ENCODE measurements around the gene SLC66A2.
A peak's percentile ranks its signal among the peaks of the same experiment; 100 is the strongest.
"Not testable (repeated sequence)": the region's sequence is repeated elsewhere in the genome, so short reads cannot be mapped to it uniquely, and the experiment has no call there.

Gene SLC66A2

GRCh38 chr18:79962835-79963657, 11.6 kb upstream of the SLC66A2 start:
- peaks cover 17% of the 10 kb centered on the region for H3K27me3 Mint-ChIP-seq
- peak overlapping the region; percentile 35 for H3K4me3 Mint-ChIP-seq
- H3K27ac Mint-ChIP-seq: peak overlapping the region; percentile 39
- H3K9me3 Mint-ChIP-seq: no peaks in the 10 kb centered on the region
- CTCF ChIA-PET: no interaction called here
- no peak for DNase-seq
- H3K36me3 Mint-ChIP-seq: peaks cover 2% of the 10 kb centered on the region
- H3K4me1 Mint-ChIP-seq: peaks cover 37% of the 10 kb centered on the region

GRCh38 chr18:79962311-79962710, 10.9 kb upstream of the SLC66A2 start:
- Mint-ChIP-seq H3K4me3 (no peak overlapping the region), H3K36me3 (peaks cover 2% of the 10 kb centered on the region), H3K27ac (peak overlapping the region; percentile 3), H3K4me1 (peaks cover 32% of the 10 kb centered on the region), H3K9me3 (no peaks in the 10 kb centered on the region), H3K27me3 (peaks cover 17% of the 10 kb centered on the region)
- CTCF ChIA-PET: no interaction called here
- no peak for DNase-seq

GRCh38 chr18:79961527-79962291, 10.3 kb upstream of the SLC66A2 start:
- Mint-ChIP-seq H3K4me3 (no peak overlapping the region), H3K27ac (no peak overlapping the region), H3K4me1 (peaks cover 29% of the 10 kb centered on the region), H3K27me3 (peaks cover 17% of the 10 kb centered on the region), H3K9me3 (no peaks in the 10 kb centered on the region), H3K36me3 (no peaks in the 10 kb centered on the region)
- DNase-seq: no peak
- CTCF ChIA-PET: interaction anchor here (1.2 kb wide), 1 partner anchor 26 kb away, joined by 4 read pairs; no protein-coding TSS in a partner anchor

GRCh38 chr18:79960921-79961526, 9.6 kb upstream of the SLC66A2 start:
- no peak for DNase-seq
- Mint-ChIP-seq H3K27ac (no peak overlapping the region), H3K9me3 (no peaks in the 10 kb centered on the region), H3K36me3 (no peaks in the 10 kb centered on the region), H3K4me3 (no peak overlapping the region), H3K27me3 (peaks cover 20% of the 10 kb centered on the region), H3K4me1 (peaks cover 29% of the 10 kb centered on the region)
- CTCF ChIA-PET: interaction anchor here (1.2 kb wide), 1 partner anchor 27 kb away, joined by 4 read pairs; no protein-coding TSS in a partner anchor

- Mint-ChIP-seq H3K27me3 (peaks cover 26% of the 10 kb centered on the region), H3K4me1 (peaks cover 25% of the 10 kb centered on the region), H3K27ac (peak overlapping the region; percentile 80)
- DNase-seq: peak; percentile 31
- CTCF ChIA-PET, H3K9me3 Mint-ChIP-seq, H3K4me3 Mint-ChIP-seq, H3K36me3 Mint-ChIP-seq: not testable (repeated sequence)
These were observed 8.8 kb upstream of the SLC66A2 start for GRCh38 chr18:79960161-79960801.

GRCh38 chr18:79958981-79959380, 7.5 kb upstream of the SLC66A2 start:
- DNase-seq: no peak
- Mint-ChIP-seq H3K36me3 (no peaks in the 10 kb centered on the region), H3K27ac (no peak overlapping the region), H3K27me3 (peaks cover 38% of the 10 kb centered on the region), H3K9me3 (no peaks in the 10 kb centered on the region), H3K4me3 (no peak overlapping the region), H3K4me1 (peaks cover 22% of the 10 kb centered on the region)
- CTCF ChIA-PET: no interaction called here

- Mint-ChIP-seq H3K9me3 (no peaks in the 10 kb centered on the region), H3K27ac (no peak overlapping the region), H3K36me3 (no peaks in the 10 kb centered on the region), H3K27me3 (peaks cover 36% of the 10 kb centered on the region), H3K4me3 (no peak overlapping the region), H3K4me1 (peaks cover 14% of the 10 kb centered on the region)
- DNase-seq: no peak
- CTCF ChIA-PET: no interaction called here
These were observed 4.8 kb upstream of the SLC66A2 start for GRCh38 chr18:79956276-79956675.

- Mint-ChIP-seq H3K4me3 (no peak overlapping the region), H3K4me1 (peaks cover 11% of the 10 kb centered on the region), H3K27me3 (peaks cover 34% of the 10 kb centered on the region), H3K9me3 (no peaks in the 10 kb centered on the region), H3K36me3 (no peaks in the 10 kb centered on the region), H3K27ac (no peak overlapping the region)
- CTCF ChIA-PET: interaction anchor here (1.1 kb wide), 1 partner anchor 29 kb away, joined by 3 read pairs; no protein-coding TSS in a partner anchor
- DNase-seq: no peak
These were observed 4.0 kb upstream of the SLC66A2 start for GRCh38 chr18:79955302-79956075.

- DNase-seq: no peak
- H3K9me3 Mint-ChIP-seq: no peaks in the 10 kb centered on the region
- H3K4me1 Mint-ChIP-seq: peaks cover 11% of the 10 kb centered on the region
- H3K36me3 Mint-ChIP-seq: peaks cover 1% of the 10 kb centered on the region
- H3K27ac Mint-ChIP-seq: no peak overlapping the region
- CTCF ChIA-PET: interaction anchor here (1.1 to 1.2 kb wide), 2 partner anchors 28 to 30 kb away, joined by 3 to 4 read pairs; no protein-coding TSS in a partner anchor
- H3K27me3 Mint-ChIP-seq: peaks cover 34% of the 10 kb centered on the region
- H3K4me3 Mint-ChIP-seq: no peak overlapping the region
These were observed 3.3 kb upstream of the SLC66A2 start for GRCh38 chr18:79954791-79955190.

GRCh38 chr18:79953971-79954651, 2.7 kb upstream of the SLC66A2 start:
- no peaks in the 10 kb centered on the region for H3K9me3 Mint-ChIP-seq
- H3K27me3 Mint-ChIP-seq: peaks cover 34% of the 10 kb centered on the region
- peaks cover 16% of the 10 kb centered on the region for H3K4me1 Mint-ChIP-seq
- peaks cover 5% of the 10 kb centered on the region for H3K36me3 Mint-ChIP-seq
- H3K27ac Mint-ChIP-seq: no peak overlapping the region
- H3K4me3 Mint-ChIP-seq: no peak overlapping the region
- CTCF ChIA-PET: interaction anchor here (1.2 kb wide), 1 partner anchor 29 kb away, joined by 4 read pairs; no protein-coding TSS in a partner anchor
- DNase-seq: no peak

GRCh38 chr18:79952996-79953559, 1.6 kb upstream of the SLC66A2 start:
- DNase-seq: no peak
- H3K27ac Mint-ChIP-seq: no peak overlapping the region
- H3K36me3 Mint-ChIP-seq: peaks cover 9% of the 10 kb centered on the region
- no peaks in the 10 kb centered on the region for H3K9me3 Mint-ChIP-seq
- H3K4me3 Mint-ChIP-seq: no peak overlapping the region
- CTCF ChIA-PET: no interaction called here
- peaks cover 26% of the 10 kb centered on the region for H3K4me1 Mint-ChIP-seq
- peaks cover 34% of the 10 kb centered on the region for H3K27me3 Mint-ChIP-seq

GRCh38 chr18:79952456-79952995, 1.1 kb upstream of the SLC66A2 start:
- CTCF ChIA-PET: no interaction called here
- DNase-seq: no peak
- Mint-ChIP-seq H3K27ac (no peak overlapping the region), H3K4me3 (peak overlapping the region; percentile 40), H3K36me3 (peaks cover 9% of the 10 kb centered on the region), H3K27me3 (peaks cover 34% of the 10 kb centered on the region), H3K9me3 (no peaks in the 10 kb centered on the region), H3K4me1 (peaks cover 26% of the 10 kb centered on the region)
